WTC11 (cell line): ENCODE results near the gene CST3. TPM values are rescaled to one million over a fixed set of nuclear protein-coding genes. Genes with fewer than 3 reads are reported as not detected.

Source experiments
- ATAC-seq: fragments of 200-7000 bp; cut with Tn5 transposase; 2 replicates; pipeline ENCODE4 v1.10.0; 2021; ENCODE audit warnings: mild to moderate bottlenecking, moderate library complexity
- CTCF ChIA-PET: fragments of 300-600 bp; sonication (Branson Sonifier 250); formaldehyde crosslinking; loops from one replicate; lab custom pipeline; 2021; ENCODE audit warnings: antibody characterized with exemption; lab: Charles Lee
- POLR2A ChIA-PET: fragments of 350-600 bp; sonication (Branson Sonifier 250); formaldehyde crosslinking; loops from one replicate; lab custom pipeline; 2021; ENCODE audit warnings: antibody characterized with exemption; lab: Charles Lee
- DNase-seq: peaks from one replicate; pipeline ENCODE4 v3.0.0; 2021; ENCODE audit warnings: low spot score
- H3K27ac Mint-ChIP-seq: 2 replicates; pipeline ENCODE4 v1.8.0; 2021; ENCODE audit warnings: mixed read lengths
- H3K27me3 Mint-ChIP-seq: 2 replicates; pipeline ENCODE4 v1.8.0; 2021; ENCODE audit warnings: low read depth, mild to moderate bottlenecking, moderate library complexity, mixed read lengths
- H3K36me3 Mint-ChIP-seq: 2 replicates; pipeline ENCODE4 v1.8.0; 2021; ENCODE audit warnings: mixed read lengths
- H3K4me1 Mint-ChIP-seq: 2 replicates; pipeline ENCODE4 v1.8.0; 2022; ENCODE audit warnings: mixed read lengths
- H3K4me3 Mint-ChIP-seq: 2 replicates; pipeline ENCODE4 v1.8.0; 2021; ENCODE audit warnings: mild to moderate bottlenecking, moderate library complexity, mixed read lengths
- H3K9me3 Mint-ChIP-seq: 2 replicates; pipeline ENCODE4 v1.8.0; 2021; ENCODE audit warnings: mixed read lengths
- CREM ChIP-seq: sonication (generic); formaldehyde crosslinking; IDR thresholded peaks from 2 replicates; pipeline ENCODE4 v1.8.1; 2022; ENCODE audit warnings: mild to moderate bottlenecking, missing genetic modification reagents, moderate library complexity
- ELF4 ChIP-seq: sonication (generic); formaldehyde crosslinking; IDR thresholded peaks from 2 replicates; pipeline ENCODE4 v1.8.1; 2022; ENCODE audit warnings: low read depth, mild to moderate bottlenecking, moderate library complexity, missing genetic modification reagents
- ETV6 ChIP-seq: sonication (generic); formaldehyde crosslinking; IDR thresholded peaks from 2 replicates; pipeline ENCODE4 v1.8.1; 2022; ENCODE audit warnings: mild to moderate bottlenecking, missing genetic modification reagents
- FOXK1 ChIP-seq: sonication (generic); formaldehyde crosslinking; IDR thresholded peaks from 2 replicates; pipeline ENCODE4 v1.8.0; 2022; ENCODE audit warnings: mild to moderate bottlenecking, moderate library complexity, missing genetic modification reagents
- HMGA2 ChIP-seq: fragments of 250-450 bp; sonication (Bioruptor Pico); IDR thresholded peaks from 2 replicates; pipeline ENCODE4 v1.4.0; 2021; ENCODE audit warnings: mild to moderate bottlenecking, moderate library complexity
- MXD4 ChIP-seq: fragments of 250-450 bp; sonication (Bioruptor Pico); IDR thresholded peaks from 2 replicates; pipeline ENCODE4 v1.8.0; 2021; ENCODE audit warnings: mild to moderate bottlenecking, moderate library complexity, borderline replicate concordance
- OVOL2 ChIP-seq: fragments of 250-450 bp; sonication (Bioruptor Pico); IDR thresholded peaks from 2 replicates; pipeline ENCODE4 v1.9.0; 2021; ENCODE audit warnings: mild to moderate bottlenecking, borderline replicate concordance
- SOX15 ChIP-seq: fragments of 250-450 bp; sonication (Bioruptor Pico); IDR thresholded peaks from 2 replicates; pipeline ENCODE4 v1.9.0; 2021; ENCODE audit warnings: mild to moderate bottlenecking
- SP1 ChIP-seq: sonication (generic); formaldehyde crosslinking; conservative IDR thresholded peaks from 2 replicates; pipeline ENCODE4 v1.8.1; 2022; ENCODE audit warnings: missing genetic modification reagents
- TCF7 ChIP-seq: sonication (generic); formaldehyde crosslinking; IDR thresholded peaks from 2 replicates; pipeline ENCODE4 v1.8.0; 2022; ENCODE audit warnings: mild to moderate bottlenecking, low read depth, missing genetic modification reagents, moderate library complexity
- TEAD1 ChIP-seq: sonication (generic); formaldehyde crosslinking; IDR thresholded peaks from 2 replicates; pipeline ENCODE4 v1.8.0; 2022; ENCODE audit warnings: mild to moderate bottlenecking, missing genetic modification reagents
- ZNF232 ChIP-seq: sonication (generic); formaldehyde crosslinking; IDR thresholded peaks from 2 replicates; pipeline ENCODE4 v1.8.0; 2022; ENCODE audit warnings: mild to moderate bottlenecking, missing genetic modification reagents
- ZNF263 ChIP-seq: sonication (generic); formaldehyde crosslinking; IDR thresholded peaks from 2 replicates; pipeline ENCODE4 v1.8.1; 2022; ENCODE audit warnings: low read depth, mild to moderate bottlenecking, moderate library complexity, missing genetic modification reagents
- ZNF396 ChIP-seq: fragments of 250-450 bp; sonication (Bioruptor Pico); IDR thresholded peaks from 2 replicates; pipeline ENCODE4 v1.8.0; 2021; ENCODE audit warnings: mild to moderate bottlenecking, moderate library complexity, borderline replicate concordance
- total RNA-seq: library from RNA; stranded (reverse); gene quantifications from 3 replicates; pipeline ENCODE4 v1.2.3, GENCODE V29; 2021
- TF ChIP-seq, protein P1 (sequence below): fragments of 200-600 bp; IDR thresholded peaks from 2 replicates; pipeline ENCODE4 v1.8.0; 2022; ENCODE audit warnings: antibody characterized with exemption
- TF ChIP-seq, protein P2 (sequence below): sonication (generic); formaldehyde crosslinking; IDR thresholded peaks from 2 replicates; pipeline ENCODE4 v1.8.0; 2022; ENCODE audit warnings: mild to moderate bottlenecking, missing genetic modification reagents
- TF ChIP-seq, protein P3 (sequence below): sonication (generic); formaldehyde crosslinking; IDR thresholded peaks from 2 replicates; pipeline ENCODE4 v1.8.0; 2023; ENCODE audit warnings: missing genetic modification reagents
- TF ChIP-seq, protein P4 (sequence below): sonication (generic); formaldehyde crosslinking; IDR thresholded peaks from 2 replicates; pipeline ENCODE4 v1.8.0; 2022; ENCODE audit warnings: missing genetic modification reagents
- TF ChIP-seq, protein P5 (sequence below): sonication (generic); formaldehyde crosslinking; IDR thresholded peaks from 2 replicates; pipeline ENCODE4 v1.8.1; 2023; ENCODE audit warnings: mild to moderate bottlenecking, moderate library complexity, missing genetic modification reagents
- TF ChIP-seq, protein P6 (sequence below): sonication (generic); formaldehyde crosslinking; IDR thresholded peaks from 2 replicates; pipeline ENCODE4 v1.8.1; 2022; ENCODE audit warnings: mild to moderate bottlenecking, moderate library complexity, missing genetic modification reagents

The CST3 gene
- total RNA-seq, 1 experiment from 2014 or later = 52.1 TPM

DNA sequence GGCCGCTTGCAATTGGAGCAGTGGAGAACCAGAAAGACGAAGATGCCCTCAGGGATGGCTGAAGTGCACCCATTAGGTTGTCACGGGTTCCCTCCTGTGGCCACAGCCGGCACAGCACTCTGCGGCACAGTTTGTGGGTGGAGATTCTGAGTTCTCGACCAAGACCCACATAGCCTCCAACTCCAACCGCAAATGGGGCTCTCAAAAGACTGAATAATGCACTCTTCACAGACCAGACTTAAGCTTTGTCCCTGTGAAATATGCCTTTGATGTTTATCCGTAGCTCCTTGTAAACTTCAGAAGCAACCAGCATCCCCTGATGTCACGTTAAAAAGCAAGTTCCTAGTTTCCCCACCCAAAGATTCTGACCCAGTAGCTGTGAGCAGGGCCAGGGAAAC is 31.1 kb downstream of the CST3 start:
- ChIA-PET POLR2A (no interaction called here), CTCF (interaction anchor here (0.7 to 4.1 kb wide), 6 partner anchors 21 to 164 kb away, joined by 3 to 56 read pairs (median 6); no protein-coding TSS in a partner anchor)
- Mint-ChIP-seq H3K27ac (no peak overlapping the region), H3K27me3 (peaks cover 26% of the 10 kb centered on the region; the same call in 1 of the 2 replicates), H3K4me1 (peaks cover 29% of the 10 kb centered on the region), H3K4me3 (no peak overlapping the region), H3K36me3 (no peaks in the 10 kb centered on the region), H3K9me3 (no peaks in the 10 kb centered on the region)
- peak; percentile 91 for DNase-seq
- ATAC-seq = peak; percentile 89
- 0 out of 2 replicates have a peak, but pooled peaks have one; percentile 38 for TF ChIP-seq TEAD1 (CRISPR knock-in tag)
- TF ChIP-seq CREM = no peak
- TF ChIP-seq, protein P1, sequence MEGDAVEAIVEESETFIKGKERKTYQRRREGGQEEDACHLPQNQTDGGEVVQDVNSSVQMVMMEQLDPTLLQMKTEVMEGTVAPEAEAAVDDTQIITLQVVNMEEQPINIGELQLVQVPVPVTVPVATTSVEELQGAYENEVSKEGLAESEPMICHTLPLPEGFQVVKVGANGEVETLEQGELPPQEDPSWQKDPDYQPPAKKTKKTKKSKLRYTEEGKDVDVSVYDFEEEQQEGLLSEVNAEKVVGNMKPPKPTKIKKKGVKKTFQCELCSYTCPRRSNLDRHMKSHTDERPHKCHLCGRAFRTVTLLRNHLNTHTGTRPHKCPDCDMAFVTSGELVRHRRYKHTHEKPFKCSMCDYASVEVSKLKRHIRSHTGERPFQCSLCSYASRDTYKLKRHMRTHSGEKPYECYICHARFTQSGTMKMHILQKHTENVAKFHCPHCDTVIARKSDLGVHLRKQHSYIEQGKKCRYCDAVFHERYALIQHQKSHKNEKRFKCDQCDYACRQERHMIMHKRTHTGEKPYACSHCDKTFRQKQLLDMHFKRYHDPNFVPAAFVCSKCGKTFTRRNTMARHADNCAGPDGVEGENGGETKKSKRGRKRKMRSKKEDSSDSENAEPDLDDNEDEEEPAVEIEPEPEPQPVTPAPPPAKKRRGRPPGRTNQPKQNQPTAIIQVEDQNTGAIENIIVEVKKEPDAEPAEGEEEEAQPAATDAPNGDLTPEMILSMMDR = peak; percentile 83

DNA sequence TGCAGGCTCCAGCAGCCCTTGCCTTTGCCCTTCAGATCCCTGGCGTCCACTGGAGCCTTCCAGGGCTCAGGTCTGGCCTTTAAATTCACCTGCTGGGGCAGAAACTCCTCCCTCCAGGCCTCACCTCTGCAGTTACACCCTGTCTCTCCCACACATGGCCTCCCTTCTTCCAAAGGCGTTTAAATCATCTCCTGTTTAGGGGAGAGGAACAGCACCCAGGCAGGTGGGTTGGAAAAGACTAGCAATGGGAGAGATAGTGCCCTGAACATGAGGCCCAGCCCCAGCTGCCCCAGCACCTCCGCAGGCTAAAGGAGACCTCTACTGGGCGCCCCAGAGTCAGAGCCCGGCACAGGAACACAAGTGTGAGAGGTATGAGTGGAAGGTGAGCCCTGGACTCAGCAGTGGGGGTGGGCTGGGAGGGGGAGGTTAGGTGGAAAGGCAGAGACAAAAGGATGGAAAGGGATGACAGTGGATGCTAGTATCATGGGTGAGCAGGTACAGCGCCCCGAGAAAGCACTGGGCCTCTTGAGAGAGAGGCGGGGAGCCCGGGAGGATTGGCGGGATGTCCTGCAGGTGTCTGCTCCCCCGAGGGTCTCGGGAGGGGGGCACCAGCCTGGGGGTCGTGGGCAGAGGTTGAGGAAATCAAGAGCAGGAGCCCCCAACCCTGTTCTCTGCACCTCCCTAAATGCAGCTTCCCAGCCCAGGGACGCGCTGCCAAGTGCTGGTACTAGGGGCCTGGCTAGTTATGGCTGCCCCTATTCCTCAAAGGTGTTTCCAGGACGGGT is 31.7 kb downstream of the CST3 start, which contains the start of gene CST9:
Gene CST9, minus strand, starts transcription at position 51 of the 785 bp plus-strand sequence. CDS start 53 bp downstream, outside the sequence.
- no peak within 1 kb of the TSS for H3K4me3 Mint-ChIP-seq
- DNase-seq = no peak
- peaks cover 26% of the 10 kb centered on the region; the same call in 1 of the 2 replicates for H3K27me3 Mint-ChIP-seq
- no peaks in the 10 kb centered on the region for H3K9me3 Mint-ChIP-seq
- H3K36me3 Mint-ChIP-seq = no peaks in the 10 kb centered on the region
- no peak for TF ChIP-seq SP1 (CRISPR knock-in tag)
- TF ChIP-seq, protein P2, sequence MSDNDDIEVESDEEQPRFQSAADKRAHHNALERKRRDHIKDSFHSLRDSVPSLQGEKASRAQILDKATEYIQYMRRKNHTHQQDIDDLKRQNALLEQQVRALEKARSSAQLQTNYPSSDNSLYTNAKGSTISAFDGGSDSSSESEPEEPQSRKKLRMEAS (CRISPR knock-in tag) = 0 out of 2 replicates have a peak, but pooled peaks have one; percentile 45
- POLR2A ChIA-PET = no interaction called here
- H3K4me1 Mint-ChIP-seq = peaks cover 32% of the 10 kb centered on the region
- no peak within 1 kb of the TSS for H3K27ac Mint-ChIP-seq
- ATAC-seq = peak; percentile 12
- CTCF ChIA-PET = interaction anchor here (0.5 to 4.1 kb wide), 7 partner anchors 21 to 225 kb away, joined by 3 to 56 read pairs (median 6); no protein-coding TSS in a partner anchor

DNA sequence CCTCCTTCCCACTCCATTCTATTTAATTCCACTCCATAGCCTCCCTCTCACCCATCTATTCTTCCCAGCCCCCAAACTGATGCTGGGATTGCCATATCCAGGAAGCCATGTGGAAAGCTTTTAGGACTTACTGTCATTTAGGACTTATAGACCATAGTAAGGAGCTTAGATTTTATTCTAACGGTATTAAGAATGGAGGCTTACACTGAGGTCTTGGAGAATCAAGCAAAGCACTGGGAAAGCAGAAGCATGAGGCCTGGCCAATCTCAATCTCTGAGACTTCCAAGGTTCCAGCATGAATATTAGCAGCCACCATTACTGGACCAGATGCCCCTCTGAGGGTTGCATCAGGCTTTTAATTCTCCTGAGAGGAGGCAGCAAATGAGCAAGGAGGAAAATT is 33.4 kb downstream of the CST3 start:
- Mint-ChIP-seq H3K27me3 (peaks cover 26% of the 10 kb centered on the region; the same call in 1 of the 2 replicates), H3K27ac (no peak overlapping the region), H3K4me3 (no peak overlapping the region), H3K9me3 (no peaks in the 10 kb centered on the region), H3K36me3 (no peaks in the 10 kb centered on the region), H3K4me1 (peaks cover 30% of the 10 kb centered on the region)
- DNase-seq (no peak), ATAC-seq (no peak)
- POLR2A ChIA-PET = no interaction called here
- TF ChIP-seq OVOL2 (CRISPR knock-in tag) (no peak), HMGA2 (no peak), FOXK1 (no peak), MXD4 (CRISPR knock-in tag) (no peak), SOX15 (CRISPR knock-in tag) (no peak), ZNF263 (CRISPR knock-in tag) (no peak), ETV6 (CRISPR knock-in tag) (no peak), ZNF396 (CRISPR knock-in tag) (no peak), ZNF232 (no peak), ELF4 (CRISPR knock-in tag) (no peak), TCF7 (no peak)
- TF ChIP-seq, protein P3, sequence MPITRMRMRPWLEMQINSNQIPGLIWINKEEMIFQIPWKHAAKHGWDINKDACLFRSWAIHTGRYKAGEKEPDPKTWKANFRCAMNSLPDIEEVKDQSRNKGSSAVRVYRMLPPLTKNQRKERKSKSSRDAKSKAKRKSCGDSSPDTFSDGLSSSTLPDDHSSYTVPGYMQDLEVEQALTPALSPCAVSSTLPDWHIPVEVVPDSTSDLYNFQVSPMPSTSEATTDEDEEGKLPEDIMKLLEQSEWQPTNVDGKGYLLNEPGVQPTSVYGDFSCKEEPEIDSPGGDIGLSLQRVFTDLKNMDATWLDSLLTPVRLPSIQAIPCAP (CRISPR knock-in tag) = no peak
- TF ChIP-seq, protein P4, sequence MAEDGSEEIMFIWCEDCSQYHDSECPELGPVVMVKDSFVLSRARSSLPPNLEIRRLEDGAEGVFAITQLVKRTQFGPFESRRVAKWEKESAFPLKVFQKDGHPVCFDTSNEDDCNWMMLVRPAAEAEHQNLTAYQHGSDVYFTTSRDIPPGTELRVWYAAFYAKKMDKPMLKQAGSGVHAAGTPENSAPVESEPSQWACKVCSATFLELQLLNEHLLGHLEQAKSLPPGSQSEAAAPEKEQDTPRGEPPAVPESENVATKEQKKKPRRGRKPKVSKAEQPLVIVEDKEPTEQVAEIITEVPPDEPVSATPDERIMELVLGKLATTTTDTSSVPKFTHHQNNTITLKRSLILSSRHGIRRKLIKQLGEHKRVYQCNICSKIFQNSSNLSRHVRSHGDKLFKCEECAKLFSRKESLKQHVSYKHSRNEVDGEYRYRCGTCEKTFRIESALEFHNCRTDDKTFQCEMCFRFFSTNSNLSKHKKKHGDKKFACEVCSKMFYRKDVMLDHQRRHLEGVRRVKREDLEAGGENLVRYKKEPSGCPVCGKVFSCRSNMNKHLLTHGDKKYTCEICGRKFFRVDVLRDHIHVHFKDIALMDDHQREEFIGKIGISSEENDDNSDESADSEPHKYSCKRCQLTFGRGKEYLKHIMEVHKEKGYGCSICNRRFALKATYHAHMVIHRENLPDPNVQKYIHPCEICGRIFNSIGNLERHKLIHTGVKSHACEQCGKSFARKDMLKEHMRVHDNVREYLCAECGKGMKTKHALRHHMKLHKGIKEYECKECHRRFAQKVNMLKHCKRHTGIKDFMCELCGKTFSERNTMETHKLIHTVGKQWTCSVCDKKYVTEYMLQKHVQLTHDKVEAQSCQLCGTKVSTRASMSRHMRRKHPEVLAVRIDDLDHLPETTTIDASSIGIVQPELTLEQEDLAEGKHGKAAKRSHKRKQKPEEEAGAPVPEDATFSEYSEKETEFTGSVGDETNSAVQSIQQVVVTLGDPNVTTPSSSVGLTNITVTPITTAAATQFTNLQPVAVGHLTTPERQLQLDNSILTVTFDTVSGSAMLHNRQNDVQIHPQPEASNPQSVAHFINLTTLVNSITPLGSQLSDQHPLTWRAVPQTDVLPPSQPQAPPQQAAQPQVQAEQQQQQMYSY (CRISPR knock-in tag) = no peak
- TF ChIP-seq, protein P5, sequence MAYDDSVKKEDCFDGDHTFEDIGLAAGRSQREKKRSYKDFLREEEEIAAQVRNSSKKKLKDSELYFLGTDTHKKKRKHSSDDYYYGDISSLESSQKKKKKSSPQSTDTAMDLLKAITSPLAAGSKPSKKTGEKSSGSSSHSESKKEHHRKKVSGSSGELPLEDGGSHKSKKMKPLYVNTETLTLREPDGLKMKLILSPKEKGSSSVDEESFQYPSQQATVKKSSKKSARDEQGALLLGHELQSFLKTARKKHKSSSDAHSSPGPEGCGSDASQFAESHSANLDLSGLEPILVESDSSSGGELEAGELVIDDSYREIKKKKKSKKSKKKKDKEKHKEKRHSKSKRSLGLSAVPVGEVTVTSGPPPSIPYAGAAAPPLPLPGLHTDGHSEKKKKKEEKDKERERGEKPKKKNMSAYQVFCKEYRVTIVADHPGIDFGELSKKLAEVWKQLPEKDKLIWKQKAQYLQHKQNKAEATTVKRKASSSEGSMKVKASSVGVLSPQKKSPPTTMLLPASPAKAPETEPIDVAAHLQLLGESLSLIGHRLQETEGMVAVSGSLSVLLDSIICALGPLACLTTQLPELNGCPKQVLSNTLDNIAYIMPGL (CRISPR knock-in tag) = no peak
- TF ChIP-seq, protein P6, sequence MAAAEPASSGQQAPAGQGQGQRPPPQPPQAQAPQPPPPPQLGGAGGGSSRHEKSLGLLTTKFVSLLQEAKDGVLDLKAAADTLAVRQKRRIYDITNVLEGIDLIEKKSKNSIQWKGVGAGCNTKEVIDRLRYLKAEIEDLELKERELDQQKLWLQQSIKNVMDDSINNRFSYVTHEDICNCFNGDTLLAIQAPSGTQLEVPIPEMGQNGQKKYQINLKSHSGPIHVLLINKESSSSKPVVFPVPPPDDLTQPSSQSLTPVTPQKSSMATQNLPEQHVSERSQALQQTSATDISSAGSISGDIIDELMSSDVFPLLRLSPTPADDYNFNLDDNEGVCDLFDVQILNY (CRISPR knock-in tag) = no peak
- CTCF ChIA-PET = interaction anchor here (1.7 to 2.0 kb wide), 2 partner anchors 157 to 163 kb away, joined by 6 to 7 read pairs; no protein-coding TSS in a partner anchor
